Glutamatergic neuron (in vitro differentiated cells): ENCODE results near the gene ARHGAP10. TPM values are rescaled to one million over a fixed set of nuclear protein-coding genes. Genes with fewer than 3 reads are reported as not detected.

ENCODE experiments used
- DNase-seq: peaks from one replicate; pipeline ENCODE4 v3.0.0; 2022
- H3K27ac Mint-ChIP-seq: one replicate; pipeline ENCODE4 v1.8.0; 2020; ENCODE audit warnings: mild to moderate bottlenecking, mixed read lengths, inconsistent platforms; ENCODE audit not compliant: unreplicated experiment
- H3K27me3 Mint-ChIP-seq: one replicate; pipeline ENCODE4 v1.8.0; 2020; ENCODE audit warnings: mild to moderate bottlenecking, moderate library complexity, mixed read lengths, inconsistent platforms; ENCODE audit not compliant: unreplicated experiment
- H3K36me3 Mint-ChIP-seq: one replicate; pipeline ENCODE4 v1.8.0; 2020; ENCODE audit warnings: mild to moderate bottlenecking, mixed read lengths, inconsistent platforms; ENCODE audit not compliant: unreplicated experiment
- H3K4me1 Mint-ChIP-seq: one replicate; pipeline ENCODE4 v1.8.0; 2020; ENCODE audit warnings: mild to moderate bottlenecking, low read depth, mixed read lengths, inconsistent platforms; ENCODE audit not compliant: unreplicated experiment
- H3K4me3 Mint-ChIP-seq: one replicate; pipeline ENCODE4 v1.8.0; 2020; ENCODE audit warnings: mild to moderate bottlenecking, mixed read lengths, inconsistent platforms; ENCODE audit not compliant: unreplicated experiment
- H3K9me3 Mint-ChIP-seq: one replicate; pipeline ENCODE4 v1.8.0; 2020; ENCODE audit warnings: mild to moderate bottlenecking, moderate library complexity, mixed read lengths, inconsistent platforms; ENCODE audit not compliant: unreplicated experiment
- total RNA-seq: library from RNA; stranded (reverse); fragmentation: NEBNext Ultra II Directional; extraction: Animal tissue kit (Norgen Biotek cat#: 25700); gene quantifications from one replicate; pipeline ENCODE4 v1.2.1, GENCODE V29; 2021; ENCODE audit not compliant: unreplicated experiment
- TF ChIP-seq, protein P1 (sequence below): fragments of 200-600 bp; sonication (generic); IDR thresholded peaks from one replicate; pipeline ENCODE4 v1.5.0; 2021; ENCODE audit not compliant: partially characterized antibody, unreplicated experiment

ARHGAP10 gene
- total RNA-seq, 1 donor from 2014 or later: 19.7 TPM

GRCh38 chr4:147836807-147837206 is 104.9 kb downstream of the ARHGAP10 start:
- peaks cover 13% of the 10 kb centered on the region for H3K4me1 Mint-ChIP-seq
- no peak overlapping the region for H3K27ac Mint-ChIP-seq
- H3K4me3 Mint-ChIP-seq: no peak overlapping the region
- TF ChIP-seq, protein P1, sequence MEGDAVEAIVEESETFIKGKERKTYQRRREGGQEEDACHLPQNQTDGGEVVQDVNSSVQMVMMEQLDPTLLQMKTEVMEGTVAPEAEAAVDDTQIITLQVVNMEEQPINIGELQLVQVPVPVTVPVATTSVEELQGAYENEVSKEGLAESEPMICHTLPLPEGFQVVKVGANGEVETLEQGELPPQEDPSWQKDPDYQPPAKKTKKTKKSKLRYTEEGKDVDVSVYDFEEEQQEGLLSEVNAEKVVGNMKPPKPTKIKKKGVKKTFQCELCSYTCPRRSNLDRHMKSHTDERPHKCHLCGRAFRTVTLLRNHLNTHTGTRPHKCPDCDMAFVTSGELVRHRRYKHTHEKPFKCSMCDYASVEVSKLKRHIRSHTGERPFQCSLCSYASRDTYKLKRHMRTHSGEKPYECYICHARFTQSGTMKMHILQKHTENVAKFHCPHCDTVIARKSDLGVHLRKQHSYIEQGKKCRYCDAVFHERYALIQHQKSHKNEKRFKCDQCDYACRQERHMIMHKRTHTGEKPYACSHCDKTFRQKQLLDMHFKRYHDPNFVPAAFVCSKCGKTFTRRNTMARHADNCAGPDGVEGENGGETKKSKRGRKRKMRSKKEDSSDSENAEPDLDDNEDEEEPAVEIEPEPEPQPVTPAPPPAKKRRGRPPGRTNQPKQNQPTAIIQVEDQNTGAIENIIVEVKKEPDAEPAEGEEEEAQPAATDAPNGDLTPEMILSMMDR: no peak
- H3K27me3 Mint-ChIP-seq: peaks cover 1% of the 10 kb centered on the region
- H3K9me3 Mint-ChIP-seq: no peaks in the 10 kb centered on the region
- no peak for DNase-seq
- H3K36me3 Mint-ChIP-seq: no peaks in the 10 kb centered on the region

DNA sequence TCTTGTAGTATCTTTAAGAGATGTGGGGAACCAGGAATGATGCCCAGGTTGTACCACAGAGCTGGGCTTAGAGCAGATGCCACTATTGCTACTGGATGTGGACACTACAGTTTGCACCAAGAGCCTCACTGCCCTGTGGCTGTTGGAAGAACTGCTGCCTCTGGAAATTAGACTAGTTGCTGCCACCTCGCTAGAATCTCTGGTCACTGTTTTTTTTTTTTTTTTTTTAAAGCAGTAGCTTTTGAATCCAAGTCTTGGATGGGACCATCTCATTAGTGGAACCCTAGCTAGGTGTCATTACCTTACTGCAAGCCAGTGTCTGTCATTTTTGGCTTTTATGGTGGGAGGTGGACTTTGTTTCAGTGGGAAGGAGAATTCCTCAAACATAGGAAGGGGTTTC is 105.5 kb downstream of the ARHGAP10 start:
- peaks cover 10% of the 10 kb centered on the region for H3K4me1 Mint-ChIP-seq

DNA sequence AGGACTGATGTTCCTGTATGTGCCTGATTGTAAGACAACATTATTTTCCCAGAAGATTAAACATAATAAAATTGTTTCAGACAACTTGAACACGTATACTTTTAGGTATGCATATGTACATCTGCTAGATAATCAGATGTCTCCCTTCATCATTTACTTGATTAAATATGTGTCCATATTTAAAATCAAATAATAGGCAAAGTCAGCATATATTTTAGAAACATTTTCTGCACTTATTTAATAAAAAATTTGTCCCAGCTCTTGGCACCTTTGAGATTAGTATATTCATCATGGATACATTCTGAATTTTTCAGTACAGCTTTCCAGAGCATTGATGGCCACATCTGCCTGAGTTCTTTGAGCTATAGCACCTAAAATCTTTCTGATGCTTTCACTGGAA is 106.0 kb downstream of the ARHGAP10 start:
- no peak overlapping the region for H3K27ac Mint-ChIP-seq
- peaks cover 2% of the 10 kb centered on the region for H3K9me3 Mint-ChIP-seq
- TF ChIP-seq, protein P1: no peak
- DNase-seq: no peak
- peaks cover 10% of the 10 kb centered on the region for H3K4me1 Mint-ChIP-seq
- peaks cover 3% of the 10 kb centered on the region for H3K27me3 Mint-ChIP-seq
- H3K36me3 Mint-ChIP-seq: no peaks in the 10 kb centered on the region
- H3K4me3 Mint-ChIP-seq: no peak overlapping the region

More for the DNA sequence above, 105.5 kb downstream of the ARHGAP10 start:
- Mint-ChIP-seq H3K27ac (no peak overlapping the region), H3K4me3 (no peak overlapping the region), H3K36me3 (no peaks in the 10 kb centered on the region), H3K27me3 (peaks cover 2% of the 10 kb centered on the region), H3K9me3 (no peaks in the 10 kb centered on the region)
- no peak for DNase-seq
- TF ChIP-seq, protein P1: no peak

DNA sequence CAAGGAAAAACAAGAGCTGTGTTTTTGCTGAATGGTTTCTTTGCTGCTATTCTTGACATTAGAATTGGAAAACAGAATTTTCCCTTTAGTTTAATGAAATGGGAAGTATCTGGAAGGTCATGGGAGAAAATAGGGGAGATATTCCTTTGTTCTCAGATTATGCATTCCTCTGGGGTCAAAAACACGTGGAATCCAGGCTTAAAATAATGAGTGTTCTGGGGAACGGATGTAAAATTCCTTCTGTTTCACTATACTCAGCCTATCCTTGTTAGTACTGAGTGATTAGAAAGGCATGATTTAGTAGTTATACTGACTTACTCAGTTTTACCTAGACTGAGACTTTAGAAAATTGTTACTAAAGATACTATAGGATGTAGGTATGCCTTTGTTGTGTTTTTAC is 107.3 kb downstream of the ARHGAP10 start:
- H3K27me3 Mint-ChIP-seq: peaks cover 2% of the 10 kb centered on the region
- H3K27ac Mint-ChIP-seq: no peak overlapping the region
- H3K36me3 Mint-ChIP-seq: no peaks in the 10 kb centered on the region
- H3K4me3 Mint-ChIP-seq: no peak overlapping the region
- TF ChIP-seq, protein P1: no peak
- no peak for DNase-seq
- peaks cover 2% of the 10 kb centered on the region for H3K9me3 Mint-ChIP-seq
- H3K4me1 Mint-ChIP-seq: peaks cover 10% of the 10 kb centered on the region

GRCh38 chr4:147839663-147840062 is 107.8 kb downstream of the ARHGAP10 start:
- H3K27me3 Mint-ChIP-seq: peaks cover 2% of the 10 kb centered on the region
- peaks cover 2% of the 10 kb centered on the region for H3K9me3 Mint-ChIP-seq
- H3K4me1 Mint-ChIP-seq: peaks cover 10% of the 10 kb centered on the region
- DNase-seq: no peak
- H3K36me3 Mint-ChIP-seq: no peaks in the 10 kb centered on the region
- TF ChIP-seq, protein P1: no peak
- no peak overlapping the region for H3K4me3 Mint-ChIP-seq
- H3K27ac Mint-ChIP-seq: no peak overlapping the region
